Measurements from ENCODE around the gene ITIH6. TPM values are rescaled to one million over a fixed set of nuclear protein-coding genes. Genes with fewer than 3 reads are reported as not detected.
"Not testable (repeated sequence)": the region's sequence is repeated elsewhere in the genome, so short reads cannot be mapped to it uniquely, and the experiment has no call there.

ITIH6 gene
- total RNA-seq, 1 donor, result not detected

- H3K4me3 ChIP-seq (ENCODE audit: low read depth, low read length), result no peak overlapping the region
- no peak for TF ChIP-seq CTCF (IDR thresholded peaks at IDR 0.05; ENCODE audit: insufficient read depth, low read depth, low read length)
- DNase-seq (ENCODE audit: low read depth), result peak; percentile 3
These were observed 50.2 kb downstream of the ITIH6 start for GRCh38 chrX:54747733-54748393.

- TF ChIP-seq CTCF (IDR thresholded peaks at IDR 0.05; ENCODE audit: insufficient read depth, low read depth, low read length), result no peak
- no peak for DNase-seq (ENCODE audit: low read depth)
- no peak overlapping the region for H3K4me3 ChIP-seq (ENCODE audit: low read depth, low read length)
These were observed 51.1 kb downstream of the ITIH6 start for GRCh38 chrX:54746928-54747327.

- H3K4me3 ChIP-seq (ENCODE audit: low read depth, low read length), result no peak overlapping the region
- DNase-seq (ENCODE audit: low read depth), result no peak
- TF ChIP-seq CTCF (IDR thresholded peaks at IDR 0.05; ENCODE audit: insufficient read depth, low read depth, low read length), result no peak
These were observed 52.4 kb downstream of the ITIH6 start for GRCh38 chrX:54745676-54746075.

- not testable (repeated sequence) for H3K4me3 ChIP-seq (ENCODE audit: low read depth, low read length); DNase-seq (ENCODE audit: low read depth)
These were observed 59.5 kb downstream of the ITIH6 start for GRCh38 chrX:54738567-54738966.

- H3K4me3 ChIP-seq (ENCODE audit: low read depth, low read length); DNase-seq (ENCODE audit: low read depth): not testable (repeated sequence)
These were observed 61.6 kb downstream of the ITIH6 start for GRCh38 chrX:54736298-54736942.

- TF ChIP-seq CTCF (IDR thresholded peaks at IDR 0.05; ENCODE audit: insufficient read depth, low read depth, low read length), result no peak
- H3K4me3 ChIP-seq (ENCODE audit: low read depth, low read length), result no peak overlapping the region
- DNase-seq (ENCODE audit: low read depth), result no peak
These were observed 76.6 kb downstream of the ITIH6 start for GRCh38 chrX:54721424-54721823.

- no peak for TF ChIP-seq CTCF (IDR thresholded peaks at IDR 0.05; ENCODE audit: insufficient read depth, low read depth, low read length)
- H3K4me3 ChIP-seq (ENCODE audit: low read depth, low read length), result no peak overlapping the region
- DNase-seq (ENCODE audit: low read depth), result no peak
These were observed 82.4 kb downstream of the ITIH6 start for GRCh38 chrX:54715621-54716020.

- TF ChIP-seq CTCF (IDR thresholded peaks at IDR 0.05; ENCODE audit: insufficient read depth, low read depth, low read length), result no peak
These were observed 83.6 kb downstream of the ITIH6 start for GRCh38 chrX:54714424-54714823.

More at GRCh38 chrX:54714424-54714823, 83.6 kb downstream of the ITIH6 start:
- no peak overlapping the region for H3K4me3 ChIP-seq (ENCODE audit: low read depth, low read length)
- no peak for DNase-seq (ENCODE audit: low read depth)
